Neural progenitor cell (in vitro differentiated cells): ENCODE measurements around the gene LRRC46.

ENCODE experiments used
- CTCF ChIP-seq: fragments of 200-600 bp; sonication (generic); IDR thresholded peaks from 2 replicates; pipeline ENCODE4 v1.5.1; 2017; ENCODE audit warnings: antibody characterized with exemption, mild to moderate bottlenecking
- EZH2 ChIP-seq: fragments of 200-600 bp; sonication (generic); IDR thresholded peaks from 2 replicates; pipeline ENCODE4 v1.6.1; 2017; ENCODE audit warnings: antibody characterized with exemption, mild to moderate bottlenecking, moderate library complexity
- EZH2phosphoT487 ChIP-seq: fragments of 200-600 bp; sonication (generic); IDR thresholded peaks from 2 replicates; pipeline ENCODE4 v1.6.1; 2017; ENCODE audit warnings: antibody characterized with exemption

GRCh38 chr17:47829870-47830269, 1.6 kb upstream of the LRRC46 start:
- no peak for TF ChIP-seq EZH2phosphoT487
- no peak for TF ChIP-seq CTCF
- no peak for TF ChIP-seq EZH2
